GM19240 (cell line): ENCODE data around the gene MYBPH.

ENCODE experiments used
- DNase-seq: peaks from one replicate; pipeline ENCODE4 v3.0.0; 2011; ENCODE audit warnings: low spot score; ENCODE audit not compliant: insufficient read length

The MYBPH gene

DNA sequence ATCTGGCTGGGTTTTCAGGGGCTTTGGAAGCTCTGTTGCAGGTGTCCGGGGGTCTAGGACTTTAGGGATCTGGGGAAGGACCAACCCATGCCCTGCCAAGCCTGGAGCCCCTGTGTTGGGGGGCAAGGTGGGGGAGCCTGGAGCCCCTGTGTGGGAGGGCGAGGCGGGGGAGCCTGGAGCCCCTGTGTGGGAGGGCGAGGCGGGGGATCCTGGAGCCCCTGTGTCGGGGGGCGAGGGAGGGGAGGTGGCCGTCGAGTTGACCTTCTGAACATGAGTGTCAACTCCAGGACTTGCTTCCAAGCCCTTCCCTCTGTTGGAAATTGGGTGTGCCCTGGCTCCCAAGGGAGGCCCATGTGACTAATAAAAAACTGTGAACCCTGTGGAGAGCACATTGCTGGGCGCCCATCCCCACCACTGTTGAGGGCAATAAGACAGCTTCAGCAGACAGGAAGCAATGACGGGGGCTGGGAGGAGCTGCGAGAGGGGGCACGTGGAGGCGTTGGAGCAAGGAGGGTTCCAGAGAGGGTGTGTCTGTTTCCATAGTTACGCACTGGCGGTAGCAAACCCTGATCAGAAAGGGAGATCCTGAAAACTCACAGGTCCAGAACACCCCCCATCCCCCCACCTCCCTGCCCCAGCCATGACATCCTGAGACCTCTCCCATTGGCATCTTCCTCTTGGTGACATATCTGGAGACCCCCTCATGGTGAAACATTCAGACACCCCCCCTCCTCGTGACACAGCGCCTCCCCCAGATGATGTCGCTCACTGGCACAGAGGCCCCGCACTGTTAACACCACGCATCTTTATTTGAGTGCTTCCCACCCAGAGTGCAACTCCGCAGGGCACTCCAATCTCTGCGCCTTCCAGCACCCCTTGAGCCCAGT, 8.4 kb downstream of the MYBPH start:
- no peak for DNase-seq

DNA sequence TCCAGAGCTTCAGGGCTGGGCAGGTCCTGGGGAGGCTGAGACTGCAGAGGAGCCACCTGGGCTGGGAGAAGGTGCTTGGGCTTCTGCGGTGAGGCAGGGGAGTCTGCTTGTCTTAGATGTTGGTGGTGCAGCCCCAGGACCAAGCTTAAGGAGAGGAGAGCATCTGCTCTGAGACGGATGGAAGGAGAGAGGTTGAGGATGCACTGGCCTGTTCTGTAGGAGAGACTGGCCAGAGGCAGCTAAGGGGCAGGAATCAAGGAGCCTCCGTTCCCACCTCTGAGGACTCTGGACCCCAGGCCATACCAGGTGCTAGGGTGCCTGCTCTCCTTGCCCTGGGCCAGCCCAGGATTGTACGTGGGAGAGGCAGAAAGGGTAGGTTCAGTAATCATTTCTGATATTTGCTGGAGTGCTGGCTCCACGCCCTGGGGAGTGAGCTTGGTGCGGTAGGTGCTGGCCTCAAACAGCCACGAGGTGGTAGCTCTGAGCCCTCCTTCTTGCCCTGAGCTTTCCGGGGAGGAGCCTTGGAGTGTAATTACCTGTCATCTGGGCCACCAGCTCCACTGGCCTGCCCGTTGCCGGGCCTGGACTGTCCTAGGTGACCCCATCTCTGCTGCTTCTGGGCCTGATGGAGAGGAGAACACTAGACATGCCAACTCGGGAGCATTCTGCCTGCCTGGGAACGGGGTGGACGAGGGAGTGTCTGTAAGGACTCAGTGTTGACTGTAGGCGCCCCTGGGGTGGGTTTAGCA, 9.3 kb downstream of the MYBPH start:
- DNase-seq, result no peak

DNA sequence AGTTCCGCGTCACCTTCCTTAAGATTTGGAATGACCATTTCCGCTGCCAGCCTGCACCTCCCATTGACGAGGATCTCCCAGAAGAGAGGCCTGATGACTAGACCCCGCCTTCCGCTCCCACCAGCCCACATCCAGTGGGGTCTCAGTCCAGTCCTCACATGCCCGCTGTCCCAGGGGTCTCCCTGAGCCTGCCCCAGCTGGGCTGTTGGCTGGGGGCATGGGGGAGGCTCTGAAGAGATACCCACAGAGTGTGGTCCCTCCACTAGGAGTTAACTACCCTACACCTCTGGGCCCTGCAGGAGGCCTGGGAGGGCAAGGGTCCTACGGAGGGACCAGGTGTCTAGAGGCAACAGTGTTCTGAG, 9.8 kb downstream of the MYBPH start:
- no peak for DNase-seq

DNA sequence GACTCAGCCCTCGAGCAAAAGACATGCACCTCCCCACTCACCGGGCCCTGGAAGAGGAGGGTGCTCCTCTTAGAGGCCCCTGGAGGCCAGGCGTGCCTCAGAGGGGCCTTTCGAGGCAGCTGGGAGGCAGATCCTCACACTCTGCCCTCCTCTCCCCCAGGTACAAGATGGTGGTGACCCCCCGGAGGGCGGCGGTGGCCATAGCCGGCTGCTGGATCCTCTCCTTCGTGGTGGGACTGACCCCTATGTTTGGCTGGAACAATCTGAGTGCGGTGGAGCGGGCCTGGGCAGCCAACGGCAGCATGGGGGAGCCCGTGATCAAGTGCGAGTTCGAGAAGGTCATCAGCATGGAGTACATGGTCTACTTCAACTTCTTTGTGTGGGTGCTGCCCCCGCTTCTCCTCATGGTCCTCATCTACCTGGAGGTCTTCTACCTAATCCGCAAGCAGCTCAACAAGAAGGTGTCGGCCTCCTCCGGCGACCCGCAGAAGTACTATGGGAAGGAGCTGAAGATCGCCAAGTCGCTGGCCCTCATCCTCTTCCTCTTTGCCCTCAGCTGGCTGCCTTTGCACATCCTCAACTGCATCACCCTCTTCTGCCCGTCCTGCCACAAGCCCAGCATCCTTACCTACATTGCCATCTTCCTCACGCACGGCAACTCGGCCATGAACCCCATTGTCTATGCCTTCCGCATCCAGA, 10.4 kb downstream of the MYBPH start:
- DNase-seq, result no peak

DNA sequence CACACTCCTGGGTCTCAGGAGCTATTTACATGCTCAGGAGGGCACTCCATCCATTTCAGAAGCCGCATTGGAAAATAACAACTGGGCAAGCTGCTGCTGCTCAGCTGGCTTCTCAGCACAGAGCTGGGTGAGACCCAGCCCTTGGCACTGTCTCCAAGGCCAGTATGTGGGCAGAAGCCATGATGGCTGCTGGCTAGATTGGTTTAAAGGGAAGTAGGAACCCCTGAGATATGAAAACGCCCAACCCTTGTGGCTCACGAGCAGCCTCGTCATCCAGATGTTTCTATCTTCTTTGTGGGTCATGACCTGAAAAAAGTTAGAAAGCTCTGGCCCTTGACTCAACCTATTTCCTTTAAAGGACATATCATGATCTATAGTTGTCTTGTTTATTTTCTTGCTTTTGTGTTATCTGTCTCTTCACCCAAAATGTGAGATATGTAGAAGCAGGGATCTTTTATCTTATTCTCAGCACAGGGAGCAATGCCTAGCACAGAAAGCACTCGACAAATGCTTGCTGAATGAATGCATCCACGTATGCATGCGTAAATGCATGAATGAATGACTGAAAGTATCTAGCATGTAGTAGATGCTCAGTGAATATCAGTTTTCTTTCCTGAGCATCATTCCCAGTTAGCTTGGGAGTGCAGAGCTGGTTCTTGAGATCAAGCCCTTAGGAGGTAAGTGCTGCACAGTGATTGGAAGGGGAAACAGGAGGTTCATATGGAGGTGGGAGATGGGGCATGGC, 11.6 kb downstream of the MYBPH start:
- DNase-seq, result no peak

DNA sequence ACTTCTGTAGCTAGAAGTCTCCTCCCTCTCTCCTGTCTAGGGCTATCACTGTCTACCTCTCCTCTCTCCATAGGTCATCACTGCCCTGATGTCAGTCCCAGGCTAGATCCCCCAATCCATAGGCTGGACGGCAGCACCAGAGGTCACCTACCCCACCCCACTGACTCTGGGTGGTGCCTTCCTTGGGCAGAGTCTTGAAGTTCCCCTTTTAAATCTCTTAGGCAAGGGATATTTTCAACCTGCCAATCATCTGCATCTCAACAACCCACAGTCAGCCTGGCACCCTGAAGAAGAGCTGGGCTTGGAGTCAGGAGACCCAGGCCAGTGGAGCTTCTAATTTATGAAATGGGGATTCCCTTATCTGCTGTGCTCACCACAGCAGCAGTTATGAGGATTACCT, 13.2 kb downstream of the MYBPH start:
- no peak for DNase-seq

DNA sequence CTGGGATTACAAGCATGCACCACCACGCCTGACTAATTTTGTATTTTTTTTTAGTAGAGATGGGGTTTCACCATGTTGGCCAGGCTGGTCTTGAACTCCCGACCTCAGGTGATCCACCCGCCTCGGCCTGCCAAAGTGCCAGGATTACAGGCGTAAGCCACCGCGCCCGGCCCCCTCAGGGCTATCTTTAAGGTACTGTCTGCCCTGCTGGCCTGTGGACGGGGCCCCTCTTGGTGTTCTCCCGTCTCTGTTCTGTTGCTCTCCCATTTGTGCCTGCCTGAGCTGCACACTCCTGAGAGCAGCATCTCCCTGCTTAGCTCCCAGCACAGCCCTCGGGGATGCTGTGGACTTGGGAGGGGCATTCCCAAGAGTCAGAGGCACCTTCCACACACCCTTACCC, 13.9 kb downstream of the MYBPH start:
- no peak for DNase-seq

DNA sequence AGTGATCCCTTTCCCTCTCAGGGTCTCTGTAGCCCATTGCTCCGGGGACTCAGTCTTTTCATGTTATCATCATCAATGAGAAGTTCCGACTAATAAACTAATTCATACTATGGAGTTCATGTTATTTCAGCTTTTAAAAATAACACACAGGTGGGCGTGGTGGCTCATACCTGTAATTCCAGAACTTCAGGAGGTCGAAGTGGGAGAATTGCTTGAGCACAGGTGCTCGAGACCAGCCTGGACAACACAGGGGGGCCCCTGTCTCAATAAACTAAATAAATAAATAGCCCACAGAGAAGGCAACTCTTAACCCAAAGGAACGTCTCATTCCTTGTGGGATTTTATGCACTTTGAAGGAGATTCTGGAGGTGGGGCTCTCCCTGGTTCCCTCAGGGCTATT, 14.5 kb downstream of the MYBPH start:
- no peak for DNase-seq

DNA sequence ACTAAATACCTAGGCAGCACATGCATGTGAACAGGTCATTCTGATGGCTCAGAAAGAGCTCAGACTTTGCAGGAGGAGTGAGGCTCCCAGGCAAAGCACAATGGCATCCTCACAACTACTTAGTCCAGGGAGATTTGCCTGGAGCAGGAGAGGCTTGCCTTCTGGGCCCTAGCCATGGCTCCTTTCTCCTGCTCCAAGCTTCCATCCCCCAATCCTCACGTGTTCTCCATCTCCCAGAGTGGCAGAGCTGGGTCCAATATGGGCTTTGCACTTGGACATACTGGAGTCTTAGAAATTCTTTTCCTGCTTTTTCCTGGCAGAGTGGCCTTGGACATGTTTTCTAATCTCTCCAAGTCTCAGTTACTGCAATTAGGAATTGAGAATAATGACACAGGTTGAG, 15.8 kb downstream of the MYBPH start:
- DNase-seq, result no peak

DNA sequence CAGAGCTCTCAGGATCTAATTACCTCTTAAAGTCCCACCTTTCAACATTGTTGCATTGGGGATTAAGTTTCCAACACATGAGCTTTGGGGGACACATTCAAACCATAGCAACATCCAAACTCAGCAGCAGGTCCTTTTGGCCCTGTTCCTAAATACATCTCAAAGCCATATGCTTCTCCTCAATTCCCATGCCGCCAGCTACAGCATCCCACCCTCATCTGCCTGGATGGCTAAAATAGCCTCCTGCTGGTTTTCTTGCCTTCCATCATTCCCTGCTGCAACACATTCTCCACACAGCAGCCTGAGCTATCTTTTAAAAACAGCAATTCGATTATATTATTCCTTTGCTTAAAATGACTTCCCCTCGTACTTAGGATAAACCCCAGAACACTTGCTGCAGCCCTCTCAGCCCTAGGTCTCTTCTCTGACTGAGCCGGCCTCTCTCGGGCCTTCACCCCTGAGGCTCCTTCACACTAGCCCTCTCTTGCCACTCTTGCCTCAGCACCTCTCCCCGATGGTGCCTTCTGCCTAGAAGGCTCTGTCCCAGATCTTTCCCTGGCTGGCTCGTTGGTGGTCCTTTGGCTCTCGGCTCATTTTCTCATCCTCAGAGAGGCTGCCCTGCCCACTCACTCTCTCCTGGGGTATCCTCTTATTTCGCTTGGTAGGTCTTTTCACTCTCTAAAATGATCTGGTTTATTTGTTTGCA, 16.5 kb downstream of the MYBPH start:
- DNase-seq, result no peak

DNA sequence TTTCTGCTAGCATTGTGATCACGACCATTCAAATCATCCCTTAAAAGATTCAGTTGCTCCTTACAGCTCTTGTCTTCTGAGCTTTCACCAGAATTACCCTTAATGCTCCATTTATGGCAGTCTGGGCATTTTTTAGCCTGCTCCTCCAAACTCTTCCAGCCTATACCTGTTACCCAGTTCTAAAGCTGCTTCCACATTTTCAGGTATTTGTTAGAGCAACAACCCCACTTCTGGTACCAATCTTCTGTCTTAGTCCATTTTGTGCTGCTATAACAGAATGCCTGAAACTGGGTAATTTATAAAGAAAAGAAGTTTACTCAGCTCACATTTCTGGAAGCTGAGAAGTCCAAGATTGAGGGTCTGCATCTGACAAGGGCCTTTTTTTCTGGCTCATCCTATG, 17.2 kb downstream of the MYBPH start:
- DNase-seq, result no peak

DNA sequence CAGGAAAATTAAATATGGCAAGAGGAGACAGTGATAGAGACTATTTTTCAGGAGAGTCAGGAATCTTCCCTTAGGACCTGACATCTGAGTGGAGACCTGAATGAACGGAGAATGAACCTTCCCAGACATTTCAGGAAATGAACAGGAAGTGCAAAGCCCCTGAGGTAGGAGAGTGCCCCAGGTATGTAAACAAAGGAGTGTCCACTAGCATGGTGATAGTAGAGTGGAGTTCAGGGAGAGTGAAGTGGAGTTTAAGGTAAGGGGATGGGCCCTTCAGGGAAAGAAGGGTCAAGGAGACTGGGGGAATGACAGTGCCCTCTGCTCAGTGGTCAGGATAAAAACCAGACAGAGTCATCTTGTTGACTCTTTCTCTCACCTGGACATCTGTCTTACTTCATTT, 19.3 kb downstream of the MYBPH start:
- no peak for DNase-seq

DNA sequence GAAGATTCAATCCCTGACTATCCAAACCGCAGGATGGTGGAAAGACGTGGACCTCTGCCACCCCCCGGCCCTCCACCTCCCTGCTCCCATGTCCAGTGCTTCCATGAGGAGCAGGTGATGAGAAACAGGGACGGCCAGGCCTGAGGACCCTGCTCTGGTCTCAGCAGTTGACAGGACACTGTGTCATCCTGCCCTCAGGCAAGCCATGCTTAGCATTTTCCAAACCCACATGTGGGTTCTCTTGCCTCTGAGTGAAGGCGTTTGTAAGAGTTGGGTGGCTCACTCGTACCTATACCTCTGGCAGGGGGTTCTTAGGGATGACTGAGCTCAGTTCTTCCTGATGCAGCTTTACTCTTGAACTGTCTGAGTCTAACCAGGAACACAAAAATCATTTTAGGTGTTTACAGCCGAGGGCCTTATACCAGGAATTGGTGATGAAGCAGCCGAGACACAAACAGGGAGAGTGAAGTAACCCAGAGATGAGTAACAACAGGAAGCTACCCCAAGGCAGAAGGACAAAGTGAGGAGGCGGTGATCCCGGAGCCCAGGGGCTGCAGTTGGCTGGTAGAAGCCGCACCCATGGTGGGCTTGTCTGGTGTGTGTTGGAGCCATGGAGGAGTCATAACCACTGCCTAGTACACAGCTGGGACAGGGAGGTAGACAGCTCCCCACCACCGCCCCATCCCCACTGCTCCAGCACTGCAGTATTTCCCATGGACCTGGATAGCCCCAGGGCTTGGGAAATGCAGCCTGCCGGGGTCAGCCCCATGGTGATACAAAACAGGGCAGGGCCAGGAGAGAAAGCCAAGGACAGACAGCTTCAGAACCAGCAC, 21.4 kb downstream of the MYBPH start:
- no peak for DNase-seq

DNA sequence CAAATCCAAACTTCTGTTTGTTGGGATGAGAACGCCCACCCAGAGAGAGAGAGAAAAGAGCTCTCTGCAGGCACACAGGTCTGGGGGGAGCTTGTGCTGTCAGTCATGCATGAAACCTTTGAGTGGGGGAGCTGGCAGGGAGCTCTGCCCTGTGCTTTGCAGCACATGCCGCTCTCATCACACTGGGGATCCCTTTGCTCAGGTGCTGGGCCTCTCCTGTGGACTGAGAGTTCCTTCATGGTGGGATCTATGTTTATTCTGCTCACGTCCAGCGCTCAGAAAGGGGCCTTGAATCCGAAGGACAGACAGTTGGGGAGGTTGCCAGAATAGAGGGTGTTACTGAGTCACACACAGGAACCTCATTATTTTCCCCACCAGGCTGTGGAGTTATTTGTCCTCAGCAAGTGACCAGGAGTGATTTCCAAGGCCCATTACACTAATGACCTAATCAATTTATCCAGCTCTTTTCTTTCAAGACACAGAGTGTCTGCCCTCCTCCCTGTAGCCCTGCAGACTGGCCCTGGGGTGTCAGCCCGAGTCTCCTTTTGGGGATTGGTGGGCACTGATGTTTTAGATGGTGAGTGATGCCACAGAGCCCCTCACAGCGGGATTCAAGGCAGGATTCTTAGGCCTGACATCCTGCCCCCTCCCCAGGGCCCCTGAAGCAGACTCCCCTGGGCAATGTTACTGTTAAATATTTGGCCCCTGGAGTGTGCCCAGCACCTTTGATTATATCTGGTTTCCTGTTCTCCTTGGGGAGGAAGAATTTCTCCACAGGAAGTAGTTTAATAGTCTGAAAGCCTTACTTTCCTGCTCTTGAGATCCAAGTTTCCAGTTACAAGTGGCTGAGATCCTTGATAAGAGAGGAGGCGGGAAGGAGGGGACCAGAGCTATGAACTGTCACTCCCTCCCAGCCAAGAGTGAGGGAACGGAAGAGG, 22.3 kb downstream of the MYBPH start:
- DNase-seq, result no peak

DNA sequence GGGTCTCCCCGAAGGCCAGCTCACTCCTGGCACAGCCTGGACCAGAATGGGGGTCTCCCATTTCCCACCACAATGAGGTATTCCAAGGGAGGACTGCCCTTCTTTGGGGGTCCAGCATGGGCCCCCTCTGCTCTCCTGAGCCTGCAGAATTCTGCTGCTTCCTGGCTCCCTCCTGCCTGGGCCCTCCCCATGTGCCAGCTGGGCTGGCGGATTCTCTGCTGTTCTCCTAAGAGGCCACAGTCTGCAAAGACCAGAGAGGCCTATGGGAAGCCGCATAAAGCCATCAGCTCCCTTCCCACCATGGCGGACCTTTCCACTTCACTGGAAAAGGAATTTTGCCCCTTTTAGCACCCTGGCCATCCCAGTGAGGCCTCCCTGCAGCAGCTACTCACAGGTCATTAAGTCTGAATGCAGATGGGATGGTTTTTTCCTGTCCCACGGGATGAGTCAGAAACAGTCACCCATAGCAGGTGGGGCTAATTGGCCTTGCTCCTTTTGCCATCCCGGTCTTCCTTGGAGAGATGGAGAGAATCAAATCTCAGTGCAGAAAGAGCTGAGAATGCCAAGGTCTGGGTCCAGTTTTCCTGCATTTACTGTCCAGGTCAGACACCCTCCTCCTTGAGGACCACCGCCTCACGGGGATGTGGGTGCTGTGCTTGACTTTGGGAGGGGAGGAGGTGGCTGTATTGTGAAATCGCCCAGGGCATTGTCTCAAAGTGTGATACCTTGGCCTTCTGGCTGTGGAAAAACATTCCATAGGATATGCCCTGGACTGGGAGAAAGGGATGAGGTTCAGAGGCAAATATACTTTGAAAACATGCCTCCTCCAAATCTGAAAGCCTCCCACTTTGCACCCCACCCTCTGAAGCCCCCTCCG, 23.2 kb downstream of the MYBPH start:
- DNase-seq, result no peak

DNA sequence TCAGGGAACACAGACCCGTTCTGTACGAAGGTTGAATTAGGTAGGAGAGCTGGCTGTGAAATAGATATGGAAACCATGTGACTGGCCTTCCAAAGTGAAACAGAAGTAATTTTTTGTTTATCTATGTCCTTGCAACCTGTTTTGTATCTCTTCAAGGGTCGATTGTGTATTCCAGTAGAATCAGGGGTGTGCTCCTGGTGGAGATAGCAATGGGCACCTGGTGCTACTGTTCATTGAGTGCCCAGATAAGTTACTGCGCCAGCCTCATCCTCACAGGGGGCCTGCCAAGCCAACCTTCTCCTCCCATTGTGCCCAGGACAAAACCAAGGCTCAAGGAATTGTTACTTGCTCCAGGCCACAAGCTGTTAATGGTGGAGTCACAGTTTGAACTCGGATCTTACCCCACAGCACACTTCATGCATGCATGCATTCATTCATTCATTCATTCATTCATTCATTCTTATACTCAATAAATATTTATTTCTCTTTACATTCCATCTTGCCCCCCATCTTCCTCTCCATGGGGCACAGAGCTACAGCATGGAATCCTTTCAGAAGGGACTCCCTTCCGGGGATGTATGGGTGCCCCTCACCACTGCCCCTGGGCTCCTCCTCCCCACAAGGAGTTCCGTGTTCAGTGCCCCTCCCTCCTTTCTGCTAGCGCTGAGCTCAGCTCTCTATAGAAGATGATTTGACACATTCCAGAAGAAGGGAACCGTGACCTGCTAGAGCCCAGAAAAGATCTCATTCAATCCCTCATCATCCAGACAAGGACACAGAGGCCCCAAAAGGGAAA, 24.1 kb downstream of the MYBPH start:
- no peak for DNase-seq
